HG03378 (cell line): ENCODE measurements around the gene CCDC124.
"Not testable (repeated sequence)": the region's sequence is repeated elsewhere in the genome, so short reads cannot be mapped to it uniquely, and the experiment has no call there.

Experiments
- ATAC-seq: cut with Tn5 transposase; IDR thresholded peaks from one replicate; pipeline ENCODE4 v1.9.1; 2021; ENCODE audit warnings: mild to moderate bottlenecking, moderate library complexity; ENCODE audit not compliant: unreplicated experiment

The CCDC124 gene

DNA sequence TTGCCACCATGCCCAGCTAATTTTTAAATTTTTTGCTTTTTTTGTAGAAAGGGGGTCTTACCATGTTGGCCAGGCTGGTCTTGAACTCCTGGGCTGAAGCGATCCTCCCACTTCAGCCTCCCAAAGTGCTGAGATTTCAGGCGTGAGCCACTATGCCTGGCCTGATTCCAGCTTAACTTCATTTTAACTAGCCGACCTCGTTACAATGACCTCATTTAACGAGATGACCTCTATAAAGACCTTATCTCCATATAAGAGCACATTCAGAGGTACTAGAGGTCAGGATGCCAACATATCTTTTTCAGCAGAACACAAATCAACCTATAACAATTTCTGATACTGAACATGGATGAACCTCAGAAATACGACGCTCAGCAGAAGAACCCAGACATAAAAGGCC is 44.7 kb downstream of the CCDC124 start:
- no peak for ATAC-seq

- no peak for ATAC-seq
Measured at GRCh38 chr19:17981611-17982010, 48.8 kb downstream of the CCDC124 start.

DNA sequence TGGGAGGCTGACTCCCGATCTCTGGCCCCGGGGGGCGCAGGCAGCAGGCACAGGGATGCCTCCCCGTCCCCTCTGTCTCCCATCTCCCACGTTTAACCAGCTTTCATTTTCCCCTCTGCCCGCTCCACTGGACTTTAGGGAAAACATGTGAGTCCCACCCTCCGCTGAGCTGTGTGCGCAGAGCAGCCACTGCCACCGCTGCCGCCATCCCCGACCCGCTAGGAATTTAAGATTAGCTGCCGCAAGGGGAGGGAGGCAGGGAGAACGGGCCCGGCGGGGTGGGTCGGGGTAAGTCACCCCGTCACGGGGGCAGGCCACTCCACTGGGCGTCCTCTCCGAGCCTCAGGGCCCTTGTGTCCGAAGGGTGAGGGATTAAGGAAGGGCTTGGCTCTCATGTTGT is 49.6 kb downstream of the CCDC124 start:
- no peak for ATAC-seq

DNA sequence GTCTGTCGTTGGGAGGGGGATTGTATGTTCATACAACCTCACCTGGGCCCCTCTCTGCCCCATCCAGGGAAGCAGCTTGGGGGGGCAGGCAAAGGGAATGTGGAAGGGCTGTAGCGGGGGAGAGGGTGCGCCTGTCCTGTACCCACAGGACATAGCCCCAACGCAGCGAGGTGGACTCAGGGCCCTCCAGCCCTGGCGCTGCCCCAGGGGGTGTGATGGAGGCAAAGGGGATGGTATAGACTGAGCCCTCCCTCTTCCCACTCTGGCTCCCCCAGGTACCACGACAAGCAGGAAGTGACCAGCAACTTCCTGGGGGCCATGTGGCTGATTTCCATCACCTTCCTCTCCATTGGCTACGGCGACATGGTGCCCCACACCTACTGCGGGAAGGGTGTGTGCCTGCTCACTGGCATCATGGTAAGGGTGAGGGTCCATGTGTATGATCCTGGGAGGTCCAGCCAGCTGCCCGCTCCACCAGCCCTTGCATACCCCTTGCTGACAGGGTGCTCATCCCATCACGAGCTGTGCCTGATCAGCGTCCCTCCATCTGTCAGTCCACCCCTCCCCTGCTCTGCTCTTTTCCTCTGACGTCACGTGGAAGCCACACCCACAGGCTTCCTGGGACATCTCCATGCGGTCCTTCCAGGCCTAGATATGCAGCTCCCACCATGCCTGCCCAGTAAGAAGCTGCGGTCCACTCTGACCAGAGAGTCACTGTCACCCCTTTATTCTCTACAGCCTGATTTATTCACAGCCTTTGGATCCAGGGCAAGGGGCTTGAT is 52.4 kb downstream of the CCDC124 start:
- ATAC-seq = no peak

DNA sequence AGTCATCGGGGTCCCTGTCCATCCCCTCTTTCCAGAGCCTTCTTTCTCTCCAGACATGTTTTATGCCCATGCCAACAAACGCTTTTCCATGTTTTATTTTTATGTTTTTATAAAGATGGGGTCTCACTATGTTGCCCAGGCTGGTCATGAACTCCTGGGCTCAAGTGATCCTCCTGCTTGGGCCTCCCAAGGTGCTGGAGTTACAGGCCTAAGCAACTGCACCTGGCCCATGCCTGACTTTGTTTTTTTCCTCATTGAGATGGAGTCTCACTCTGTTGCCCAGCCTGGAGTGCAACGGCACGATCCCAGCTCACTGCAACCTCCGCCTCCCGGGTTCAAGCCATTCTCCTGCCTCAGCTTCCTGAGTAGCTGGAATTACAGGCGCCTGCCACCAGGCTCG is 53.8 kb downstream of the CCDC124 start:
- not testable (repeated sequence) for ATAC-seq

GRCh38 chr19:17988161-17988560 is 55.3 kb downstream of the CCDC124 start:
- ATAC-seq = no peak

DNA sequence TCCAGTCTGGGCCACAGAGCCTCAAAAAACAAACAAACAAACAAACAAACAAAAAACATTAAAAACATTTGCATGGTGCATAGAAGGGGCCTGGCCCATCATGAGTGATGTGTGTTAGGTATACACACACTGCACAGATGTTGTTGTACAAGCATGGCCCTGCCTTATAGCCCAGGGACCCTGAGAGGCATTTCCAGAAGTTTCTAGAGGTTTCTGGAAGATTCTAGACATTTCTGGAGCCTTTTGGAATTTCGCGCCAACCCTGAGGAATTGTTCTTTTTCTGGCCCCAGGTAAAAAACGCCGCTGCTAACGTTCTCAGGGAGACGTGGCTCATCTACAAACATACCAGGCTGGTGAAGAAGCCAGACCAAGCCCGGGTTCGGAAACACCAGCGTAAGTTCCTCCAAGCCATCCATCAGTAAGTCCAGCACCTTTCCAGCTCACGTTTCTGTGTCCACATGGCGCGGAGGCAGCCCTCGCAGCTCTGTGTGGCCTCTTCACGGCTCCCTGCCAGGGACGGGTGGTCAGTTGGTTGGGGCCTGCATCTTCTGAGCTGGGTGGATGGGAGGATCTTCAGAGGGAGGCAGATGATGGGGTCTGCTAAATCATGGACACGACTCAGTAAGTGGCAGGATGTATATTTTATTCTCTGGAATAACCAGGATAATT is 56.7 kb downstream of the CCDC124 start:
- ATAC-seq = no peak

GRCh38 chr19:17993076-17993813 is 60.4 kb downstream of the CCDC124 start:
- no peak for ATAC-seq
